Heart left ventricle (tissue), 16 donors: ENCODE data around the gene CALCR. TPM values are rescaled to one million over a fixed set of nuclear protein-coding genes. Genes with fewer than 3 reads are reported as not detected.

Experiments
- ATAC-seq, 4 donors: fragments of 200-7000 bp; cut with Tn5 transposase; one replicate each; pipeline ENCODE4 v1.9.1; 2020 to 2022; ENCODE audit warnings: moderate library complexity in 4 of 4, mild to moderate bottlenecking in 3 of 4, moderate number of reproducible peaks in 1 of 4
- DNase-seq, 5 donors: peaks; one replicate each; pipeline ENCODE4 v3.0.0-alpha.2; 2020
- H3K27ac ChIP-seq, 12 donors: fragments of 200-600 bp; sonication (generic) in 4 of 12; one replicate each; pipeline versions ENCODE4 v1.5.0 to v1.8.0; 2016 to 2022; ENCODE audit warnings: mild to moderate bottlenecking in 2 of 12
- H3K27me3 ChIP-seq, 9 donors: fragments of 200-600 bp; sonication (generic) in 2 of 9; one replicate each; pipeline versions ENCODE4 v1.5.1 to v1.8.0; 2016 to 2022; ENCODE audit warnings: mild to moderate bottlenecking in 3 of 9
- H3K36me3 ChIP-seq, 9 donors: fragments of 200-600 bp; sonication (generic) in 2 of 9; one replicate each; pipeline versions ENCODE4 v1.5.0 to v1.8.0; 2018 to 2022; ENCODE audit warnings: mild to moderate bottlenecking in 2 of 9
- H3K4me1 ChIP-seq, 12 donors: fragments of 200-600 bp; sonication (generic) in 4 of 12; one replicate each; pipeline versions ENCODE4 v1.5.0 to v1.8.0; 2016 to 2022; ENCODE audit warnings: mild to moderate bottlenecking in 3 of 12
- H3K4me3 ChIP-seq, 12 donors: fragments of 200-600 bp; sonication (generic) in 4 of 12; one replicate each; pipeline versions ENCODE4 v1.5.0 to v1.8.0; 2017 to 2022; ENCODE audit warnings: mild to moderate bottlenecking in 9 of 12, moderate library complexity in 4 of 12
- H3K9me3 ChIP-seq, 12 donors: fragments of 200-600 bp; sonication (generic) in 4 of 12; one replicate each; pipeline versions ENCODE4 v1.5.0 to v1.8.0; 2016 to 2022; ENCODE audit warnings: mild to moderate bottlenecking in 1 of 12
- CTCF ChIP-seq, 12 donors: fragments of 200-600 bp; sonication (generic) in 4 of 12; IDR thresholded peaks; one replicate each; pipeline versions ENCODE4 v1.5.0 to v1.8.0; 2018 to 2022; ENCODE audit warnings: antibody characterized with exemption in 12 of 12, mild to moderate bottlenecking in 5 of 12
- POLR2A ChIP-seq, 2 donors: fragments of 450-650 bp; IDR thresholded peaks; one replicate each; pipeline ENCODE4 v1.6.1; 2017; ENCODE audit warnings: antibody characterized with exemption in 2 of 2, mild to moderate bottlenecking in 2 of 2, moderate library complexity in 2 of 2
- WGBS, 4 donors: extraction: QIAGEN DNeasy Blood & Tissue Kit in 2 of 4; methylation state at CpG; one replicate each; pipeline versions ENCODE4 v1.1.5 to v1.1.7; 2013 to 2018; 5-methylcytosine and 5-hydroxymethylcytosine counted together
- intact Hi-C, 10 donors: fragments of 100-400 bp; cut with DNase I; formaldehyde crosslinking; loops; one replicate each; pipeline versions ENCODE4 v1.11.1 to v1.14.2; 2022
- polyA plus RNA-seq, 2 donors: library from polyadenylated mRNA; stranded (reverse); fragments of 200-250 nt; gene quantifications; one replicate each; pipeline ENCODE4 v1.2.3, GENCODE V29; 2013
- total RNA-seq, 9 donors: library from RNA; depleted of rRNA in 2 of 9; stranded (reverse); fragments of >200 nt in 2 of 9; fragmentation: NEBNext Ultra II Directional in 3 of 9; extraction: Animal tissue kit (Norgen Biotek cat#: 25700) in 3 of 9; gene quantifications; one replicate each; pipeline versions ENCODE4 v1.1.0 to v1.2.4, GENCODE V29; 2016 to 2023
- donor health status: ischemic (EF 13 %, LVEDD 7.1; RV severe dilation, severe dysfunction).
- donor health status: healthy with polysubstance abuse.
- donor health status: DM: no; HTN: yes; CAD: no.
- donor health status: DM: no; HTN: no; CAD: no.
- donor health status: ischemic (EF 25% LVEDD 6.9; RV normal size, moderate dysfunction).
- donor health status: ischemic (EF 25% LVEDD 5.7; RV mildly dilated, moderate dysfunction).
- donor health status: healthy.
- donor health status: DM: yes; HTN: yes; CAD: no.
- donor health status: ischemic (EF 35%, LVEDD 5.7; RV mildly dilated, moderate dysfunction).
- donor health status: nonischemic (EF 11% LVEDD 7.7; RV severe dilation, severe dysfunction).
- donor health status: DM: yes; HTN: yes; CAD: no.
- donor health status: PGD.
- donor health status: ischemic (EF 29% LVEDD 5.4; RV normal size, mild dysfunction).
- donor health status: nonischemic (EF 23%, LVEDD 6.1; RV moderate dilation, normal function).

Gene CALCR
- total and polyA plus RNA-seq, 11 donors = 0.17 to 0.18 TPM; not detected in 9

DNA sequence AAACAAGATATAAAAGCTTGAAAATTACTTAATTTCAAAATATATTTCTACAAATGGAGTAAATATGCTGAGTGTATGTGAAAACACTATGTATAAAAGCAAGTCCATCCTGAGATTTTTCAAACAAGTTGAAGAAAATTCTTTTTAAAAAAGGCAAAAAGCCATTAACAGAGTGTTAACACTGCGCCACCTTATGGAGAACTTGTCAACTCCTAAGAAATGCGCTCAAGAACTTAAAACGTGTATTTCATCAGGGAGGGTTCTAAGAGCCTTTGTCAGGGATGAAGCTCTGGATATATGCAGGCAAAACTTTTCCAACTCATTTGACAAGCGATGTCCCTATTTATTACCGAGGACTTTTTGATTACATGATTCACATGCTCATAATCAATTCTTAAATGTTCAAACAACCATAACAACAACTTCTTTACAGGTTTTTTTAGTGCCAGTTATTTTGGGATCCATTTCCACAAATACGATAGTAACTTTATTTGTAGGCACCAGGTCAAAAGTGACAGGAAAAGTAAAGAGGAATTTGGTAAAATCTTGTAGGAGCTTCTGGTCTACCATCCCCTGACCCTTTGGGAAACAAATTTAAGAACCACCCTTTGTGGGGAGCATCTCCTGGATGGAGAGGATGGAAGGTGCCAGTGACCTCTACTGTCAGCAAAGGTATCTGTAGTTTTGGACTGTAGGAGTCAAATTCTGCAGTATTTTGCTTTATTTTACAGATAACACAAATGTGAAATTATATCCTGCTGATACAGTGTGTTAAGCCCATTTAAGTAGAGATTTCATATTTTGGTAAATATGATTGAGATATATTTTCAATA lies 23.2 kb downstream of the CALCR start:
- peaks cover 0 to 4% (median 0%) of the 10 kb centered on the region in 9 donors for H3K27me3 ChIP-seq
- H3K27ac ChIP-seq = no peak overlapping the region
- intact Hi-C loops = loop anchor here in 1 of 10 donors (10.0 kb wide), 1 partner anchor 306 kb away; no protein-coding TSS in a partner anchor
- no peaks in the 10 kb centered on the region for H3K36me3 ChIP-seq
- H3K9me3 ChIP-seq = no peaks in the 10 kb centered on the region
- WGBS, 4 donors = 17 to 19% (median 18%) methylated on average over 6 of the region's 6 CpGs
- ATAC-seq (no peak), DNase-seq (no peak)
- no peaks in the 10 kb centered on the region for H3K4me1 ChIP-seq
- no peak overlapping the region for H3K4me3 ChIP-seq
- no peak for TF ChIP-seq POLR2A (IDR thresholded peaks at IDR 0.05)
- peak in 7 of 12 donors; percentile 23 to 51 (median 37) for TF ChIP-seq CTCF (IDR thresholded peaks at IDR 0.05)

DNA sequence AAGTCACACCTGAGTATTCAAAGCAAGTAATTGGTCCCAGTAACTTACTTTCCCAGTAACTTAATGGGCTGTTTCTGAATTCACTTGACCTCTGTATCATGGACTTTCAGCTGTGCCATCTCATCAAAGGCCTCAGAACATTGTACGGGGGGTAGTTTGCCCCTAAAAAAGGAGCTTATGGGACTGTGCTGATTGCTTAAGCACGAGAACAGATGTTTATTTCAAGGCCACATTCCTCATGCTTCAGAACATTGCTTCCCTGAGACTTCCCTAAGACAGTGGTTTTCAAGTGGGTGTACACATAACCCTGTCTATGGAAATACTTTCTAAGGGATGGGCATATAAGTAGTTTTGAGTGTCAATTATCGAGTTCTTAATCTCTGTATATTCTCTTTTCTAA lies 26.8 kb downstream of the CALCR start:
- Histone ChIP-seq H3K27ac (no peak overlapping the region), H3K4me1 (no peaks in the 10 kb centered on the region), H3K27me3 (peaks cover 0 to 4% (median 0%) of the 10 kb centered on the region in 9 donors), H3K9me3 (no peaks in the 10 kb centered on the region), H3K36me3 (no peaks in the 10 kb centered on the region), H3K4me3 (no peak overlapping the region)
- DNase-seq (no peak), ATAC-seq (no peak)
- TF ChIP-seq POLR2A (IDR thresholded peaks at IDR 0.05) (no peak), CTCF (IDR thresholded peaks at IDR 0.05) (no peak)
- WGBS, 4 donors = 59 to 84% (median 66%) methylated on average over 3 of the region's 3 CpGs
- intact Hi-C loops = loop anchor here in 2 of 10 donors (2.0 to 10.0 kb wide), 2 partner anchors 59 to 63 kb away; no protein-coding TSS in a partner anchor

GRCh38 chr7:93544691-93545090 lies 29.8 kb downstream of the CALCR start:
- no peak for ATAC-seq
- no peaks in the 10 kb centered on the region for H3K36me3 ChIP-seq
- intact Hi-C loops = loop anchor here in 1 of 10 donors (10.0 kb wide), 1 partner anchor 60 kb away; no protein-coding TSS in a partner anchor
- no peaks in the 10 kb centered on the region for H3K9me3 ChIP-seq
- no peak for DNase-seq
- peaks cover 0 to 4% (median 0%) of the 10 kb centered on the region in 9 donors for H3K27me3 ChIP-seq
- no peak overlapping the region for H3K27ac ChIP-seq
- WGBS, 4 donors = 55 to 73% (median 60%) methylated on average over 2 of the region's 2 CpGs
- no peak for TF ChIP-seq CTCF (IDR thresholded peaks at IDR 0.05)
- no peak for TF ChIP-seq POLR2A (IDR thresholded peaks at IDR 0.05)
- no peaks in the 10 kb centered on the region for H3K4me1 ChIP-seq
- no peak overlapping the region for H3K4me3 ChIP-seq

GRCh38 chr7:93538061-93538460 lies 36.5 kb downstream of the CALCR start:
- H3K27ac ChIP-seq = no peak overlapping the region
- no peak for DNase-seq
- 14 to 26% (median 18%) methylated on average over 1 of the region's 1 CpG for whole genome bisulfite sequencing, 4 donors

More at GRCh38 chr7:93538061-93538460, 36.5 kb downstream of the CALCR start:
- H3K4me1 ChIP-seq = no peaks in the 10 kb centered on the region
- intact Hi-C loops = no loop called here
- no peaks in the 10 kb centered on the region for H3K27me3 ChIP-seq
- no peak overlapping the region for H3K4me3 ChIP-seq
- H3K36me3 ChIP-seq = no peaks in the 10 kb centered on the region
- ATAC-seq = no peak
- no peaks in the 10 kb centered on the region for H3K9me3 ChIP-seq
- TF ChIP-seq POLR2A (IDR thresholded peaks at IDR 0.05) = no peak
- TF ChIP-seq CTCF (IDR thresholded peaks at IDR 0.05) = no peak
